HG02642 (cell line): ENCODE data around the gene CCDC73.
A peak's percentile ranks its signal among the peaks of the same experiment; 100 is the strongest.
"Not testable (repeated sequence)": the region's sequence is repeated elsewhere in the genome, so short reads cannot be mapped to it uniquely, and the experiment has no call there.

ENCODE experiments used
- ATAC-seq: cut with Tn5 transposase; IDR thresholded peaks from one replicate; pipeline ENCODE4 v1.9.1; 2021; ENCODE audit warnings: mild to moderate bottlenecking; ENCODE audit not compliant: unreplicated experiment, poor library complexity

The CCDC73 gene

DNA sequence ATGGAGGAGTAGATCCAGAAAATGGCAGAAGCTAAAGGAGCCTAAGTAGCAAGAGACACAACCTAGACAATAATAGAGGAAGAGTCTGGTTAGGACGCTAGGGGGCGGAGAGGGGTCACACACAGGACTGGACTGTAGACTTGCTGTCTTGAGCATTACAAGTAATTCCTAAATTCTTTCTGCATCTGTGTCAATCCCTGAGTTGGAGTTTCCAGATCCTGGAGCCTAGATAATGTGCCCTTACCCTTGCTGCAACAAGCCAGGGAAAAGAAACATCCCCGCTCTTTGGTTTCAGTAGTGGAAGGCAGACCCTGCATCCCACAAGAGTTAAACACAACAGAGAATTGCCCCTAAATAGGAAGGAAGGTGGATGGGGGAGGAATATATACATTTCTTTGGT, 14.9 kb upstream of the CCDC73 start:
- ATAC-seq = peak; percentile 92

DNA sequence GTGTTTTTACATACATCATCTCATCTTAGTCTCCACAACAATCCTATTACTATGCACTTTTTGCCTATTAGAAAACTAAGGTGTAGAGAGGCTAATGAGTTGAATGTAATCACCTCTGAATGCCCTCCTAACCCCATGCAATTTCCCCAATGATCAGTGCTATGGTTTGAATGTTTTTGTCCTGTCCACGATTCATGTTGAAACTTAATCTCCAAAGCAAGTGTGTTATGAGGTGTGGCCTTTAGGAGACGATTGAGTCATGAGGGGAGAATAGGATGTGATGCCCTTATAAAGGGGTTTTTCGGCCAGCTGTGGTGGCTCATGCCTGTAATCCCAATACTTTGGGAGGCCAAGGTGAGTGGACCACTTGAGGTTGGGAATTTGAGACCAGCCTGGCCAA, 2.0 kb upstream of the CCDC73 start:
- ATAC-seq = no peak

DNA sequence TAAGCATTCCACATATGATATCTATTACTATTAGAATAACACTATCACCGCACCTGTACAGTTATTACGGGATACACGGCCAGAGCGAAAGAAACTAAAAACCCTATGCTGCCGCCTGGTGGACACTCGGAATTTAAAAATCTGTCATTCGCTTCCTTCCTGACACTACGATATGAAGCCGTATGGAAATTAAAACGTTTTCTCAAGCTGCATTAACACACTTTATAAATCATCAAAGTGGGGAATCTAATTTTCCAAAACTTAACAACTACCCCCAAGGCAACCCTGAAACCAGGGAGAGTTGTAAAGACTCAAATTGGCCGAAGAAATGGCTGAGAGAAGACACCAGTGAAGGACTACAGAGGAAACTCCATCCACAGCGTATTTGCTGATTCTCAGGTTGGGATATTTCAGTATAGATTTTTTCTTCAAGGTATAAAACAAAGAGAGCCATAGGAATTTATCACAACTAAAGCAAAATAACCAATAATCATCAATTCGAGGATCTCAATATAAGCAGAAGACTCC, 1.4 kb downstream of the CCDC73 start:
- ATAC-seq = peak; percentile 85

DNA sequence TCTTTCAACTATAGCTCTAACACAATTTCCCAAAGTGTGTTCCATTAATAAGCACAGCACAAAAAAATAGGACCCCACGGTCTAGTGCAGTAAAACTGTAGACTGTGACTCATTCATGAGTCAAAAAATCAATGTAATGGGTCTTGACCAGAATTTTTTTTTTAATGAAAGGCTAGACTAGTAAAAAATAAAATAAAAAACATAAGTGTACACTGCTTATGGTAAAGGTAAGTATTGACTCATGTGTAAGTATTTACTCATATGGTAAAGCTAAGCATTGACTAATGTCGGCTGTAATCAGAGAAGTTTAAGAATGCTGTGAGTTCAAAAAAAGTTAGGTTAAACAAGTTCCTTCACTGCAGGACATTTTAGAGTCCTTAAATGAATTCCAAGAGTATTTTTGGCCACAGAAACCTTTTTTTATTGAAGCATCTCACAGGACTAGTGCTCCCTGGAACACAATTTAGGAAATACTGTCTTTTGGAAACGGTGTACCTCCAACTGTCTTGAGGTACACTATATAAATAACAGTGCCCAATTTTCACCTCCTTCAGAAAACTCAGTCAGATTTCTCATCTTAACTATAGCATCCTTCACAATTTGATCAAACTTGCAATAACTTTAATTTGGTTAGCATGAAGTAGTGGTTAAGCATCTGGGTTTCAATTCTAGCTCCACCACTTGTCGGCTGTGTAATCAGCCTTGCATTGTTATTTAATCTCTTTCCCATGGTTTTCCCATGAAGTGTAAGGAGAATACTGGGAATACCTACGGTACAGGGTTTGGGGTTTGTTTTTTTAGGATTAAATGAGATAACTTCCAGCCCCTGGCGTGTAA, 2.1 kb downstream of the CCDC73 start:
- peak; percentile 22 for ATAC-seq

DNA sequence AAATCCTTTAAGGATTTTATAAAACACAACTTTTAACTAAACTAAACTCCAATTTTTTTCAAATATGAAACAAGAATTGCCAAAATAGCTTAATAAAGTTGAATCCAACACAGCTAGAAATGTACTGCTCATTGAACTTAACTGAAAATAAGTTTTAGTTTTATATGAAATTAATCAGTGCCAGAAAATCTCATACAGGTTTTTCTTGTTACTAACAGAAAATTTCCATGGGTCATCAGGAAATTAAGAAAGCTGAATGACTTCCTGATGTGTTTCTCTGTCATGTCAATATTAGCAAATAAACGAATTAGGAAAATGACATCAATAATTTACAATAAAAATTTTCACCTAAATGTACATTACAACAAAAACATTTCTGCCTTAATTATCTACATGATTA, 3.5 kb downstream of the CCDC73 start:
- no peak for ATAC-seq

DNA sequence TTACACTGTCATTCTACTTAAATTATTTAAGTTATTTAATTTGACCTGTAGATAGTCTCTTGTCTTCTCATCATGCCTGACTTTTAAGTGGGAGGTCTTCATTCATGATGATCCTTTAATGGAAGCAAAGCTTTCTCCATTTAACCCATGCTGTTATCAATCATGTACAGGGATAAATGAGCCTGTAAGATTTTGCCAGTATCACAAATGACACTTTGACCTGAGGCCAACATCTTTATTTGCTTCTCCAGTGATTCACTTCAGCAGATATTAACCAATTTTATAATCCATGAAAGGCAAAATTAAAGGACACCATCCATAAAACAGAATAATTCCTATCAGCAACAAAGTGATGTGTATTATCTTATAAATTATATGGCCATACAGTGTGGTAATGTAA, 7.7 kb downstream of the CCDC73 start:
- no peak for ATAC-seq

DNA sequence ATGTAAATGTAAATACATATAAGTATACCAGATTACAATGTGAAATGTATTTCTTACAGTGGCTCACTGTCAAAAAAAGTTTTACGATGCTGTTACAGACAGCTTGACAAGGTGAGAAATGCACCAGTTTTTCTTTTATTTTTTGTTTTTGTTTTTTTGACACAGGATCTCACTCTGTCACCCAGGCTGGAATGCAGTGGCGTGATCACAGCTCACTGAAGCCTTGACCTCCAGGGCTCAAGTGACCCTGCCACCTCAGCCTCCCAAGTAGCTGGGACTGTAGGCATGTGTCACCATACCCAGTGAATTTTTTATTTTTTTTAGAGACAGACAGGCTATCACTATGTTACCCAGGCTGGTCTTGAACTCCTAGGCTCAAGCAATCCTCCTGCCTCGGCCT, 9.2 kb downstream of the CCDC73 start:
- no peak for ATAC-seq

DNA sequence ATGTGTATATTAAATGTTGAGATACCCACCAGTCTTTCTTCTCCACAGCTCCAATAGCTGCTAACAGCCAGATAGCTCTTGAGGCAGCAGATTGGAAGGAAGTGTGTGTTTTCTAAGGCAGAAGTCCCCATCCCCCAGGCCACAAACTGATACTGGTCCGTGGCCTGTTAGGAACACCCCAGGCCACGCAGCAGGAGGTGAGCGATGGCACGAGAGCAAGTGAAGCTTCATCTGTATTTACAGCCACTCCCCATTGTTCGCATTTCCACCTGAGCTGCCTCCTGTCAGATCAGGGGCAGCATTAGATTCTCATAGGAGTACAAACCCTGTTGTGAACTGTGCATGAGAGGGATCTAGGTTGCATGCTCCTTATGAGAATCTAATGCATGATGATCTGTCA, 12.7 kb downstream of the CCDC73 start:
- no peak for ATAC-seq

DNA sequence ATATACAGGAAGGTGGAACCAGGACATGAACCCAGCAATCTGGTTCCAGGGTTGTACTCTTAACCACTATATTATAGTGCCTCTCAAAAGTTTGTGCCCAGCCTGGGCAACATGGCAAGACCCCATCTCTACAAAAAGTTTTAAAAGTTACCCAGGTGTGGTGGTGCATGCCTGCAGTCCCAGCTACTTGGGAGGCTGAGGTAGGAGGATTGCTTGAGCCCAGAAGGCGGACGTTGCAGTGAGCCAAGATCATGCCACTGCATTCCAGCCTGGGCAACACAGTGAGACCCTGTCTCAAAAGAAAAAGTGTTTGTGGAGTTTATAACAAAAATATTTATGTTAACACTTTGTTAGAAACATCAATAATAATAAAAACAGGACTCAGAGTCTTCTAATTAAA, 13.6 kb downstream of the CCDC73 start:
- ATAC-seq = not testable (repeated sequence)

DNA sequence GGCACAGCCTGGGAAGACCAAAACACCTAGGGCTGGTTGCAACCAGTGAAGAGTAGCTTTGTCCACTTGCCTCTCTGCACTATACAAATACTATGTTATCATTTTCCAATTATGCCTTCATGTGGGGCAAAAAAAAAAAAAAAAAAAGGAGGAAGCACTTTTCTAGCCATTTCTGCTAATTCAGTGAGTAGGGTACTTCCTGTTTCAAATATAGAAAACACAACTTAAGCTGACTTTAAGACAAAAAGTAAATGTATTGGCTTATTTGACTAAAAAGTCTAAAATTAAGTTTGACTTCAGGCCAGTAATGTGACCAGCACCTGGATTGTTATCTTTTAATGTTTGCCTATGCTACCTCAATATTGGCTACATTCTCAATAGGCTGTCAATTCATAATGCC, 15.3 kb downstream of the CCDC73 start:
- no peak for ATAC-seq

DNA sequence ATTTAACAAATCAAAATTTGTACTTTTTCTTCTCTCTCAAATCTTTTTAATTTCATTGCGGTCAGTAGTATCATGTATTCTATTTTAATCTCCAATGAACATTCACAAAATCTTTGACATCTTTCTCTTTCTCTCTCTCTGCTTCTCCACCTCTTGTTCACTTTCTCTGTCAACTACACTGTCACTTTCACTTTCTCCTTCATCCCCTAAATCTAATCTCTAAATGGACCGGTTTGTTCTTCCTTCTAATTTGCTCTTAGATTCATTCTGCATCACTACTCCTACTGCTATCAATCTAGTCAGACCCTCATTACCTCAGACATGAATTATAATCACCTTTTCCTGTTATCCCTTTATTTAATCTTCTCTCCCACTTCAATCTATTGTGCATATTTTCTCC, 18.6 kb downstream of the CCDC73 start:
- ATAC-seq = no peak

DNA sequence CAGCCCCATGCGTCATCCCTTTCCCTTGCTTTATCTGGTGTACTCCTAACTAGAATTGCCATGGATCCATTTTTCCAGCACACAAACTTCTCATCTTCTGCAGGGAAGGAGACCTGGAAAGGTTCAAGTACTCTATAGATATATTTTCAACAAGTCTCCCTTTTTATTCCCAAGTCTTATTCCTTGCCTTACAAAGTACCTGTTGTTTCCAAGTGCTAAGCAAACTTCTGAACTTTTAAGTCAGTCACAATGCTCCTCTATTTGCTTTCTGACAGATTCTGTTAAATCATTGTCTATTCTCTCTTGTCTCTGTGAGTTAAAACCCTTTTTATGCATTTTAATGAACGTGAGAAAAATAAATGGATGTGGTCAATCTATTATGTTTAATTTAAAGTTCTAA, 20.4 kb downstream of the CCDC73 start:
- no peak for ATAC-seq

DNA sequence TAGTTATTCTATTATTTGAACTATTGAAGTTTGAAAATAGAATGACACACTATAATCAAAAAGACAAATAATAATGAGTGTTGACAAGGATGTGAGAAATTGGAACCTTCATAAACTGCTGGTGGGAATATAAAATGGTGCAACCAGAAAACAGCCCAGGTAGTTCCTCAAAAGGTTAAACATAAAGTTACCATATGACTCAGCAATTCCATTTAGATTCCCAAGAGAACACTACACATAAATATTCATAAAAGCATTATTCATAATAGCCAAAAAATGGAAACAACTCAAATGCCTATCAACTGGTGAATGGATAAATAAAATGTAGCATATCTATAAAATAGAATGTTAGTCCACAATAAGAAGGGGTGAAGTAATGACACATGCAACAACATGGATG, 21.7 kb downstream of the CCDC73 start:
- no peak for ATAC-seq

DNA sequence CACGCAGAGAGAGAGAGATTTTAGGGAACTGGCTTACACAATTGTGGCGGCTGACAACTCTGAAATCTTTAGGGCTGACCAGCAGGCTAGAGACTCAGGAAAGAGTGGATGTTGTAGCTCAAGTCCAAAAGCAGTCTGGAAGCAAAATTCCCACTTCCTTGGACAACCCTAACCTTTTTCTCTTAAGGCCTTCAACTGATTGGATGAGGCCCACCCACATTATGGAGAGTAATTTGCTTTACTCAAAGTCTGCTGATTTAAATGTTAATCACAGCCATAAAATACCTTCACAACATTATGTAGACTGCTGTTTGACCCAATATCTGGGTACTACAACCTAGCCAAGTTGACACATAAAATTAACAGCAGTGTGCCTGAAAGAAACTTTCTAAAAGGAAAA, 32.7 kb downstream of the CCDC73 start:
- not testable (repeated sequence) for ATAC-seq

DNA sequence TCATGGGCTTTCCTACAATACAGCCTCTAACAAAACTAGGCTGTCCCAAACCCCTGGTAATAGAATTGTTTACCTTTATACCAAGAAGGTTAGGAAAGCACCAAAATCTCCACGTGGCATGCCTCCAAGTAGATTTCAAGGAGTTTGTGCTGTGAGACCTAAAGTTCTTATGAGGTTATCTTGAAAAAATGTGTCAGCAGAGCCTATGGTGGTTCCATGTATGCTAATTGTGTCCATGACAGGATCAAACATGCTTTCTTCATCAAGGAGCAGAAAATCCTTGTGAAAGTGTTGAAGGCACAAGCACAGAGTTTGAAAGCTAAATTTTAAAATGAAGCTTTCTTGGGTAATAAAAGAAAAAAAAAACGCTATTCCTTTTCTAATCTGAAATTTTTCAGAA, 36.2 kb downstream of the CCDC73 start:
- ATAC-seq = no peak

DNA sequence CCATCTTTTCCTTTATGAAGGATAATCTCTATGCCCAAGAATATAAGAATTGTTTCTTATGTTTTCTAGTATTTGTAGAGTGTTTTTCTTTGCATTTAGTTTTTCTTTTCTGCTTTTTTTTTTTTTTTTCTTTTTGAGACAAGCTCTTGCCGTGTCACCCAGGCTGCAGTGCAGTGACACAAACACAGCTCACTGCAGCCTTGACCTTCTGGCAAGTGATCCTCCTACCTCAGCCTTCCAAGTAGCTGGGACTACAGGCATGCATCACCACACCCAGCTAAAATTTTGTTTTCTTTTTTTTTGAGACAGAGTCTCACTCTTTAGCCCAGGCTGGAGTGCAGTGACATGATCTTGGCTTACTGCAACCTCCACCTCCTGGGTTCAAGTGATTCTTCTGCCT, 41.3 kb downstream of the CCDC73 start:
- not testable (repeated sequence) for ATAC-seq

DNA sequence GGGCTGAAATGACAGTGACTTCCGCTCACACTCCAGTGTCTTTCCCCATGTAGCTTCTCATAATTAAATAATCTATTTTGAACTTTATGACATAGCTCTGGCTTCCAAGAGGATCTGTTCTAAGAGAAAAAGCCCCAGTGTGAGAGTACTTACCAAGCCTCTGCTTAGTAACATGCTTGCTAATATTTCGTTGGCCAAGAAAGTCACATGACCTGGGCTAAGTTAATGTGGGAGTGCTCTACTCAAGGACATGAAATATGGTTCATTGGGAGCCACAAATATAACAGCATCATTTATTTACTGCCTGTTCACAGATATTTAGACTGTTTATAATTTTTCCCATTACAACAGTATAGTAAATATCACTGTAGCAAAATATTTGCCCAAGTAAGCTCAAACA, 42.5 kb downstream of the CCDC73 start:
- ATAC-seq = no peak

DNA sequence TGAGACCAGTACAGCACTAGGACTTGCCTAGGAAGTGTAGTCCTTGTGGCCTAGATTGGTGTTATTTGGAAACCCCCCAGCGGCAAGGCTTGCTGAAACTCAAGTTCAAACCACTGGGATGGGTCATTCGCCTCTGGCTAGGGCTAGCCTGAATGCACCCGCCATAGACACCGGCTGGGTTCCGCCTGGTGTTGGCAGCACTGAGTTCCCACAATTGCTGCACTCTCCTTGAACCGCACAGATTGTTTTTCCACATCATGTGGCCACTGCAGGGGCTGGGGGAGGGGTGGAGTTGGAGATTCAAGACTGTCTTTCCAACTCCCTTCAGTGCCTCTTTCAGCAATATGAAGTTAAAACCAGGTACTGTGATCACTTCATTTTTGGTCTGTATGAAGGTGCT, 43.1 kb downstream of the CCDC73 start:
- ATAC-seq = no peak

DNA sequence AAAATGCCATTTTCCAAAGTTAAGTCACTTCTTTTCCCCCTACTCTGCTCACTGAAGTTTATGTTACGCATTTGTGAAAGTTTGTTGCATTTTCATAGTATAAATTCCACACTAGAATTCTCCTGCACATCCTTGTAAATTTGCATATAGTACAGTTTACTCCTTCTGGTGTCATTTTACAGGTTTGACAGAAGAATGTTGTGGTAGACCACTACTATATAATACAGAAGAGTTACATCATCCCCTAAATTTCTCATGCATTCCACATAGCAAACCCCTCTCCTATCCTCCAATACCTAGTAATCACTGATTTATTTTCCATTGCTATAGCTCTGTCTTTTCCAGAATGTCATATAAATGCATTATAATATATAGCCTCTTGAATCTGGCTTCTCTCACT, 64.5 kb downstream of the CCDC73 start:
- no peak for ATAC-seq

DNA sequence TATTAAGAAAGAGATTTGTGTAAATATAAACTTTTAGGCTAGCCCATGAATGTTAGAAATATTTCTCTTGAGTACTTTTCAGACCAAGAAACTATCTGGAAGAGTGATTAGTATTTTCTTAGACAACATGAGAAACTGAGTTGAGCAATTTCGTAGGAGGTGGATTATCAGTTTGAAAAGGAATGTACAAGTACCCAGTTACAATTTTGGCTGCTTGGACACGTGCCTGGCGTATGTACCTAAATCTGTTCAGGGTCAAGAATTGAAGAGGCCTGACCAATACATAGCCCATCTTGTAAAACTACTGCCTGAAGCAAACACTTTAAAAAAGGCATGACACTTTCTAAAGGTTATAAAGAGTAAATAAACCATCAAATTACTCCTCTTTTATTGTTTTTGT, 71.1 kb downstream of the CCDC73 start:
- ATAC-seq = no peak

DNA sequence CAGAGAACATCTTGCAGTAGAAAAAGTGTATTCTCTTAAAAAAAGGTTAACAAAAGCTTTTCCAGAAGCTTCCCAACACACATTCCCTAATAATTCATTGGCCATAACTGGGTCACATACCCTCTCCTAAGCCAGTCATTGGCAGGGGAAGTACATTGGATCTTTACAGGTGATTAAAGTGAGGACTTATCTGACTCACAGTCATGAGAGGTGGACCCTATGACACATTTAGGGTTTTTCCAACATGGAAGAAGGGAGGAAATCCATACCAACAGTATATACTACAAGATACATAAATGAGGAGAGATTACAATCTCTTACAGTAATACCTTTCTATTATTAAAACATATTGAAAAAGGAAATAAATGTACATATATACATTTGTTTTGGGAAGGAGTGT, 72.2 kb downstream of the CCDC73 start:
- ATAC-seq = no peak

DNA sequence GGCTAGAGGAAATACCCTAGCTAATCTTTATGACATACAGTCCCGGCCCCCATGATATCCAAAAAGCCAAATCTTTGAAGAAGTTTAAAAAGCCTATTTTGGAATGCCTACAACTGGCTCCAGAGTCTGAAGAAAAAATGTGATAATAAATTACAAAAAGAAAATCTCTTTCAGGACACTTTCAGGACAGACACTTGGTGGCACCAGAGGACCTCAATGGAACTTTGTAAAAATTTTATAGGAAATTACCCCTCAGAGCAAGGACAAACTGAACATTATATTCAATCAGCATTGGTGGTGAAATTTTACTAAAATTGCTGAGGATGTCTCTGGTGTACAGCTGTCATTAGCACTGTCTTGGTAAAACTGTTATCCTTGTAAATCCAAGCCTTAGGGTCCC, 81.0 kb downstream of the CCDC73 start:
- no peak for ATAC-seq
